BJ (cell line): Measurements from ENCODE around the gene RNF181. TPM values are rescaled to one million over a fixed set of nuclear protein-coding genes. Genes with fewer than 3 reads are reported as not detected.

Experiments used
- CTCF ChIA-PET: fragments of 350-600 bp; formaldehyde crosslinking; extraction: SDS; loops from one replicate; lab custom pipeline; 2021; ENCODE audit warnings: antibody characterized with exemption, inconsistent platforms; lab: Yijun Ruan, JAX
- POLR2A ChIA-PET: fragments of 300-600 bp; sonication (Branson Sonifier 250); formaldehyde crosslinking; extraction: SDS; loops from one replicate; lab custom pipeline; 2021; ENCODE audit warnings: antibody characterized with exemption; lab: Charles Lee
- DNase-seq: peaks from one replicate; pipeline ENCODE4 v3.0.0-alpha.2; 2011; ENCODE audit warnings: low read depth
- H3K27me3 ChIP-seq: 2 replicates; pipeline ENCODE4 v1.6.0; 2011; ENCODE audit warnings: low read length; ENCODE audit not compliant: control insufficient read depth, insufficient read depth
- H3K36me3 ChIP-seq: 2 replicates; pipeline ENCODE4 v1.5.1; 2011; ENCODE audit warnings: low read length; ENCODE audit not compliant: control insufficient read depth, insufficient read depth
- H3K4me3 ChIP-seq: 2 replicates; pipeline ENCODE4 v1.5.1; 2011; ENCODE audit warnings: low read depth, mild to moderate bottlenecking, control low read depth, low read length
- polyA plus RNA-seq: library from polyadenylated mRNA; depleted of rRNA; stranded (reverse); fragments of >200 nt; gene quantifications from 2 replicates; pipeline ENCODE4 v1.2.3, GENCODE V29; 2011
- TF ChIP-seq, protein P1 (sequence below): IDR thresholded peaks from 2 replicates; pipeline ENCODE4 v1.5.1; 2011; ENCODE audit warnings: low read depth, mild to moderate bottlenecking, control low read depth, inconsistent platforms, low read length, moderate library complexity; ENCODE audit not compliant: insufficient read depth

The RNF181 gene
- polyA plus RNA-seq, 1 experiment: 376 TPM

DNA sequence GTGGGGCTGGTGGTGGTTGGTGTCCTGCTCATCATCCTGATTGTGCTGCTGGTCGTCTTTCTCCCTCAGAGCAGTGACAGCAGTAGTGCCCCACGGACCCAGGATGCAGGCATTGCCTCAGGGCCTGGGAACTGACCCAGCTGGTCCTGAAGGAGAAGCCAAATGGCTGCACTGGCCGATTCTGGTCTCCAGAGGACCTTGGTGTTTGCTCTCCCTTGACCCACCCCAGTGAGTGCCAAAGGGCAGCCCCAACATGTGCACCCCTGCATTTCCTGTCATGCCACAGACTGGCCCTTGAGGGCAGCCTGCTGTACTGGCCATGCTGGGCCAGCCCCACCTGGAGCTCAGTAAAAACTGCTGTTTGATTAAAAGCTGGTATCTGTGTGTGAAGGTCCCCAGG lies 2.5 kb upstream of the RNF181 start:
- no peak for DNase-seq
- CTCF ChIA-PET: no interaction called here
- POLR2A ChIA-PET: no interaction called here
- no peaks in the 10 kb centered on the region for H3K27me3 ChIP-seq
- no peak overlapping the region for H3K4me3 ChIP-seq
- TF ChIP-seq, protein P1, sequence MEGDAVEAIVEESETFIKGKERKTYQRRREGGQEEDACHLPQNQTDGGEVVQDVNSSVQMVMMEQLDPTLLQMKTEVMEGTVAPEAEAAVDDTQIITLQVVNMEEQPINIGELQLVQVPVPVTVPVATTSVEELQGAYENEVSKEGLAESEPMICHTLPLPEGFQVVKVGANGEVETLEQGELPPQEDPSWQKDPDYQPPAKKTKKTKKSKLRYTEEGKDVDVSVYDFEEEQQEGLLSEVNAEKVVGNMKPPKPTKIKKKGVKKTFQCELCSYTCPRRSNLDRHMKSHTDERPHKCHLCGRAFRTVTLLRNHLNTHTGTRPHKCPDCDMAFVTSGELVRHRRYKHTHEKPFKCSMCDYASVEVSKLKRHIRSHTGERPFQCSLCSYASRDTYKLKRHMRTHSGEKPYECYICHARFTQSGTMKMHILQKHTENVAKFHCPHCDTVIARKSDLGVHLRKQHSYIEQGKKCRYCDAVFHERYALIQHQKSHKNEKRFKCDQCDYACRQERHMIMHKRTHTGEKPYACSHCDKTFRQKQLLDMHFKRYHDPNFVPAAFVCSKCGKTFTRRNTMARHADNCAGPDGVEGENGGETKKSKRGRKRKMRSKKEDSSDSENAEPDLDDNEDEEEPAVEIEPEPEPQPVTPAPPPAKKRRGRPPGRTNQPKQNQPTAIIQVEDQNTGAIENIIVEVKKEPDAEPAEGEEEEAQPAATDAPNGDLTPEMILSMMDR: no peak
- H3K36me3 ChIP-seq: peaks cover 7% of the 10 kb centered on the region

DNA sequence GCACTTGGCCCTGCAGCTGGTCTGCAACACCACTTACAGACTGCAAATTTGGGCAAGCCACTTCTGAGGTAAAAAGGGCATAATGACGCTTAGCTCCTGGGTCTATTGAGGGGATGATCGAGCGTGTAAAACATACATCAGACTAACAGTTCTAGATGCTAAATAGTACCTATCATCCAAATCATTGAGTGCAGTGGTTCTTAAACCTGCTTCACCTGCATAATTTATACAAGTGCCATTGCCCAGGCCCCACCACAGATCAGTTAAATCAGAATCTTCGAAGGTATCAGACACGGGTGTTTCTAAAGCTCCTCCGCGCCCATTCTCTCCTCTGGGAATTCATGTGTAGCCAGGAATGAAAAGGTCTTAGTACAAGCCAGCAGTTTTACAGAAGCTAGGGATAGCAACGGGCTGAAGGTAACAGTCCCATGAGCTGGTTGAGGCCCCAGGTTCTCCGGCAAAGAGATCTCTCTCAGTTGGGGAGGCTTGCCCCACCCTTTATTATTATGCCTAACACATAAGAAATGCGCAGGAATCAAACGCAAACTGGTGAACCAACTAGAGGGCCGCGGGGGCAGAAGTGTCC lies 737 bp upstream of the RNF181 start:
- H3K36me3 ChIP-seq: peaks cover 15% of the 10 kb centered on the region
- ChIA-PET CTCF (interaction anchor here (0.8 to 1.7 kb wide), 4 partner anchors 10 to 57 kb away, joined by 3 to 8 read pairs (median 4); no protein-coding TSS in a partner anchor), POLR2A (interaction anchor here (0.6 to 1.6 kb wide), 2 partner anchors 10 to 130 kb away, joined by 3 to 8 read pairs; no protein-coding TSS in a partner anchor)
- H3K27me3 ChIP-seq: no peaks in the 10 kb centered on the region
- TF ChIP-seq, protein P1: no peak
- H3K4me3 ChIP-seq: peak overlapping the region; percentile 53
- no peak for DNase-seq

DNA sequence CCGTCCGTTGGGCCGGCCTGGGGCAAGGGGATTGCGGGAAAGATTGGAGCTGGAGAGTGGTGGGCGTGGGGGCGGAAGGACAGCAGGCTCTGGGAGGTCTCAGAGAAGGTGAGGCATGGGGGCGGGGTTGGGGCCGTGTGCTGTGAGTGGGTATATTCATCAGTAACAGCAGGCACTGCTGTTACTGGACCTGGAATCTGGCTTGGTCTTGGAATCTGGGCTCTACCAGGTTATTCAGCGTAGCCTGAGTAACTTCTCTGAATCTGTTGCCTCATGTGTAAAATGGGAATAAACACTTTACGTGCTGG lies 435 bp downstream of the RNF181 start:
- CTCF ChIA-PET: interaction anchor here (0.6 to 1.5 kb wide), 4 partner anchors 9 to 176 kb away, joined by 3 to 4 read pairs (median 3); no protein-coding TSS in a partner anchor
- no peak for DNase-seq

DNA sequence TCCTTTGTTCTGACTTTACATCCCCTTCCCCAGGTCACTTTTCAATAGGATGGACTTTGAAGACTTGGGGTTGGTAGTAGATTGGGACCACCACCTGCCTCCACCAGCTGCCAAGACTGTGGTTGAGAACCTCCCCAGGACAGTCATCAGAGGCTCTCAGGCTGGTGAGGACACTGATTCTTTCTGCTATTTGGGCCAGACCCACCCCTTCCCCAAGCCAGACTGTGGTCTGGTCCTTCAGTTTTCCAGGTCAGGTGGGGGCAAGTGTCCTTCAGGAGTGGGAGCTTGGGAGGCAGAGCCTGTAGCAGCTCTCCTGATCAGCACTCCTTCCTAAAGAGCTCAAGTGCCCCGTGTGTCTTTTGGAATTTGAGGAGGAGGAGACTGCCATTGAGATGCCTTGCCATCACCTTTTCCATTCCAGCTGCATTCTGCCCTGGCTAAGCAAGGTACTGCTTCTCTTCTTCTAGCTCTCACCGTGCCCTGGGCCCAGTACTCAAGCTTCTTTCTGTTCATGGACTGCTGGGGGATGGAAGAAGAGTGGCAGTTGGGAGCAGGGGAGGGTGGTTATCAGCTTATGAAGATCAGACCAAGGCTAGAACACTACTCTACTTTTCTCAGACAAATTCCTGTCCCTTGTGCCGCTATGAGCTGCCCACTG lies 1.1 kb downstream of the RNF181 start:
- peaks cover 18% of the 10 kb centered on the region for H3K36me3 ChIP-seq
- POLR2A ChIA-PET: interaction anchor here (1.6 kb wide), 1 partner anchor 8 kb away, joined by 8 read pairs; no protein-coding TSS in a partner anchor
- no peaks in the 10 kb centered on the region for H3K27me3 ChIP-seq
- no peak for DNase-seq
- CTCF ChIA-PET: interaction anchor here (0.6 to 1.5 kb wide), 4 partner anchors 10 to 177 kb away, joined by 3 to 4 read pairs (median 3); no protein-coding TSS in a partner anchor
- peak overlapping the region; percentile 95 for H3K4me3 ChIP-seq
- TF ChIP-seq, protein P1: no peak

More for the DNA sequence above, 435 bp downstream of the RNF181 start:
- Histone ChIP-seq H3K27me3 (no peaks in the 10 kb centered on the region), H3K36me3 (peaks cover 18% of the 10 kb centered on the region), H3K4me3 (peak overlapping the region; percentile 95)
- POLR2A ChIA-PET: interaction anchor here (0.6 to 1.6 kb wide), 2 partner anchors 9 to 14 kb away, joined by 8 to 11 read pairs; no protein-coding TSS in a partner anchor
- TF ChIP-seq, protein P1: no peak

DNA sequence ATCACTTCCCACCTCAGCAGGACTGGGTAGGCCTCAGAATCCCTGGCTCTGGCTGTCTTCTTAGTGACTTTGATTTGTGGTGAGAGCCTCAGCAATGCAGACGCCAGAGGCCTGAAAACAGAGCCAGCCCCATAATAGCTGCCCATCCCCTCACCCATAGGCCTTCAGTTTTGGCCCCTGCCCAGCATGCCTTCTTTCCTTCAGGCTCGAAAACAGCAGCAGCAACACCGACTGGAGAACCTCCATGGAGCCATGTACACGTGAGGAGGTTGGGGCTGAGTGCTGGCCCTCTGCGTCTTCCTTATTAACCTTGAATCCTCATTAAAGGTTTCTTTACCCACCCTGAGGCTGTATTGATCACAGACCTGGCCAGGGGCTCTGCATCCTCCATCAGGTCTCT lies 1.7 kb downstream of the RNF181 start:
- POLR2A ChIA-PET: no interaction called here
- H3K4me3 ChIP-seq: no peak overlapping the region
- no peaks in the 10 kb centered on the region for H3K27me3 ChIP-seq
- TF ChIP-seq, protein P1: no peak
- peaks cover 18% of the 10 kb centered on the region for H3K36me3 ChIP-seq
- CTCF ChIA-PET: interaction anchor here (1.1 to 1.5 kb wide), 2 partner anchors 37 to 177 kb away, joined by 3 to 4 read pairs; no protein-coding TSS in a partner anchor
- no peak for DNase-seq
